Activated CD4-positive, alpha-beta memory T cell treated with anti-CD3 and anti-CD28 coated beads for 36 hours (primary cell): Measurements from ENCODE around the gene CRYBA4. TPM values are rescaled to one million over a fixed set of nuclear protein-coding genes. Genes with fewer than 3 reads are reported as not detected.

Experiments used
- total RNA-seq, 2 experiments: library from RNA; stranded (reverse); gene quantifications; one replicate each; pipeline ENCODE4 v1.2.3, GENCODE V29; 2021

CRYBA4 gene
- total RNA-seq, 2 experiments from 2014 or later = 0.36 TPM; not detected in 1

Other genes starting within 250 kb of the CRYBA4 start
- 1 to 10 TPM; 9.2 to 10.0 TPM for gene ASPHD2, start 192.7 kb upstream of the CRYBA4 start, total RNA-seq
- gene HPS4, start 138.2 kb upstream of the CRYBA4 start, total RNA-seq = 10 to 100 TPM; 41.7 to 44.3 TPM
- 10 to 100 TPM; 20.6 to 22.0 TPM for gene SRRD, start 138.1 kb upstream of the CRYBA4 start, total RNA-seq
- 10 to 100 TPM; 41.1 to 43.0 TPM for gene TFIP11, start 109.5 kb upstream of the CRYBA4 start, total RNA-seq
- gene TPST2, start 31.8 kb upstream of the CRYBA4 start, total RNA-seq = 10 to 100 TPM; 27.9 to 31.2 TPM
- under 1 TPM in 1 of 2 experiments, not detected in 1; 0.48 TPM for gene CRYBB1, start 3.9 kb upstream of the CRYBA4 start, total RNA-seq
- 10 to 100 TPM; 52.3 to 58.7 TPM for gene MIAT, start 35.6 kb downstream of the CRYBA4 start, total RNA-seq